Measurements from ENCODE around the gene FOXS1.
"Not testable (repeated sequence)": the region's sequence is repeated elsewhere in the genome, so short reads cannot be mapped to it uniquely, and the experiment has no call there.

Gene FOXS1

DNA sequence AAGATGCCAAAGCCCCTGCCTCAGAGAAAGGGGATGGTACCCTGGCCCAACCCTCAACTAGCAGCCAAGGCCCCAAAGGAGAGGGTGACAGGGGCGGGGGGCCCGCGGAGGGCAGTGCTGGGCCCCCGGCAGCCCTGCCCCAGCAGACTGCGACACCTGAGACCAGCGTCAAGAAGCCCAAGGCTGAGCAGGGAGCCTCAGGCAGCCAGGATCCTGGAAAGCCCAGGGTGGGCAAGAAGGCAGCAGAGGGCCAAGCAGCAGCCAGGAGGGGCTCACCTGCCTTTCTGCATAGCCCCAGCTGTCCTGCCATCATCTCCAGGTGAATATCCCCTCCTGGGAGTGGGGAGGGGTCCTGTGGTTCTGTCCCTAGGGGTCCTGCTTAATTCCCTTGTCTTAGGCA is 25.2 kb downstream of the FOXS1 start:
- TF ChIP-seq, protein P1, sequence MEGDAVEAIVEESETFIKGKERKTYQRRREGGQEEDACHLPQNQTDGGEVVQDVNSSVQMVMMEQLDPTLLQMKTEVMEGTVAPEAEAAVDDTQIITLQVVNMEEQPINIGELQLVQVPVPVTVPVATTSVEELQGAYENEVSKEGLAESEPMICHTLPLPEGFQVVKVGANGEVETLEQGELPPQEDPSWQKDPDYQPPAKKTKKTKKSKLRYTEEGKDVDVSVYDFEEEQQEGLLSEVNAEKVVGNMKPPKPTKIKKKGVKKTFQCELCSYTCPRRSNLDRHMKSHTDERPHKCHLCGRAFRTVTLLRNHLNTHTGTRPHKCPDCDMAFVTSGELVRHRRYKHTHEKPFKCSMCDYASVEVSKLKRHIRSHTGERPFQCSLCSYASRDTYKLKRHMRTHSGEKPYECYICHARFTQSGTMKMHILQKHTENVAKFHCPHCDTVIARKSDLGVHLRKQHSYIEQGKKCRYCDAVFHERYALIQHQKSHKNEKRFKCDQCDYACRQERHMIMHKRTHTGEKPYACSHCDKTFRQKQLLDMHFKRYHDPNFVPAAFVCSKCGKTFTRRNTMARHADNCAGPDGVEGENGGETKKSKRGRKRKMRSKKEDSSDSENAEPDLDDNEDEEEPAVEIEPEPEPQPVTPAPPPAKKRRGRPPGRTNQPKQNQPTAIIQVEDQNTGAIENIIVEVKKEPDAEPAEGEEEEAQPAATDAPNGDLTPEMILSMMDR (IDR thresholded peaks at IDR 0.05; ENCODE audit: low read depth, low read length) = no peak
- no peak overlapping the region for H3K4me3 ChIP-seq (ENCODE audit: low read depth, low read length)

DNA sequence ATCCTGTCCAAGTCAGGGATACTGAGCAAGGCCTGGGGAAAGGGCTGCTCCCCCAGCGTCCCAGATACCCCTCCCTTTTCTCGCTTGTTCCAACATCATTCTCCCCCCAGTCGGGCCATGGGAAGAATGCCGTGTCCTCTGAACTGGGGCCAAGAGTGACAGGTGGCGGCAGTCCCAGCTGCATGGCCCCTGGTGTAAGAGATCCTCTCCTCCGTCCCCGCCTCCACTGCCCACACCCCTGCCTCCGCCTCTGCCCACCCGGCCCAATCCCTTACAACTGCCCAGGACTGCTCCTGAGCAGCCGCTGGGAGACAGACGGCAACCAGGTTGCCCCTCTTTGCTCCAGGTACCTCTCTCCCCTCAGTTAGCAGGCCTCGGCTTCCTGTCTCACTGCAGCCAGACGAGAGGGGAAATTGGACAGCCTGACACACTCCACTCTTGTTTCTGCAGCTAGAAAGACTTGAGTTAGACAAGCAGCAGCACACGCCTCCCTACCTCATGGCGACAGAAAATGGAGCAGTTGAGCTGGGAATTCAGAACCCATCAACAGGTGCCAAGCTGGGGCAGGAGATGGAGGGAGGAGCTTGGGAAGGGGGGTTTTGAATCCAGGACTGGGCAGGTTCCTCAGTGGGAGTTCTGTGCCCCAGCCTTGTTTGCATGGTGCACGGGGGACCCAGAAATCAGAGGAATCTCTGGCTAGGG is 26.2 kb downstream of the FOXS1 start, which contains the start of gene MYLK2:
MYLK2 (plus strand) TSS at position 274 of the 702 bp plus-strand sequence; CDS start at position 499, 225 bp downstream.
- no peak within 1 kb of the TSS for H3K4me3 ChIP-seq (ENCODE audit: low read depth, low read length)
- TF ChIP-seq, protein P1 (IDR thresholded peaks at IDR 0.05; ENCODE audit: low read depth, low read length) = no peak

DNA sequence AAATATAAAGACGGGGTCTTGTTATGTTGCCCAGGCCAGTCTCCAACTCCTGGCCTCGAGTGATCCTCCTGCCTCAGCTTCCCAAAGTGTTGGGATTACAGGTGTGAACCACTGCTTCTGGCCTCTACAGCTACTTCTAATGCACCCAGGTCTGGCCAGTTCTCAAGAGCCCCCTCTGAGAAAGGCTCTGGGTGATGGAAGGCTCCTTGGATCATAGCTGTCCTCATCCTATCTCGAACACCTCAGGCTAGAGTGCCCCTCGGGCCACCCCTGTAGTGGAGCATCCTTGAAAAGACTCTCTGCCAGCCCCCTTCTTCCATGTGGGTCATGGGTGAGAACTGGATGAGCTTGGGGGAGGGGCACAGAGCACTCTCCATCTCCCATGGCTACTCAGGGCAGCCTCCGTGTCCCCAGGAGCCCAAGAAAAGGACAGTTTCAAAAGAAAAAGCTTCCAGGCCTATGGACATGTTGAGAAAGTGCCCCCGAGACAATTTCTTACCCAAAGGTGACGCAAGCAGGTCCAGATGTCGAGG is 27.0 kb downstream of the FOXS1 start:
- TF ChIP-seq, protein P1 (IDR thresholded peaks at IDR 0.05; ENCODE audit: low read depth, low read length) = no peak
- no peak overlapping the region for H3K4me3 ChIP-seq (ENCODE audit: low read depth, low read length)

DNA sequence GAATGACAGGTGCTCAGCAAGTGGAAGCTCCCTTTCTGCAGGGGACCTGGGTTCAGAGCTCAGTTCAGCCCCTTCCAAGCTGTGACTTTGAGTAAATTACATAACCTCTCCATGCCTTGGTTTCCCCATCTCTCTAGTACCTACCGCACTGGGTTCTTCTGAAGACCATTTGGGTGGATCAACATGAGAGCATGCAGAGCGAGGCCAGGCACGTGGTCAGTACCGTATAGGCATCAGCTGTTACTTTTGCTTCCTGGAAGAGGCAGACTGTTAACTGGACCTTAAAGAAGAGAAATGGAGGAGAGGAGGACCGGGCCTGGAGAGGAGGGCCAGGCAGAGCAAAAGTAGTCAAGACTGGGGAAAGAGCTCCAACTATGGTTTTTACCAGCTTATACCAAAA is 27.9 kb downstream of the FOXS1 start:
- TF ChIP-seq, protein P1 (IDR thresholded peaks at IDR 0.05; ENCODE audit: low read depth, low read length) = no peak
- no peak overlapping the region for H3K4me3 ChIP-seq (ENCODE audit: low read depth, low read length)

DNA sequence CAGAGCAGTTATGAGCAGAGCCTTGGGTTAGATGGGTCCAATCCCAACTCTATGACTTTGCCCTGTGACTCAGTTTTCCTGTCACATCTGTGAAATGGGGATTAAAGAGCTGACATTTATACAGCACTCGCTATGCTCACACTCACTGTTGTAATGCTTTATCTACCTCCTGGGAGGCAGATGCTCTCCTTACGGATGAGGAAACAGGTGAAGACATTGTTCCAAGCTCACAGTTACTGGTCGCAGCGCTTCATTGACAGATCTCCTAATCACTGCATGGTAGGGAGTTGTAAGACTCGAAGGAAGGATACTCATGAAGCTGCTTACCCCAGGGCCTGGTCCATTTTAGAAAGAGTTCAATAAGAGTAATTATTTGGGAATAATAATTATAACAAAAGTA is 29.2 kb downstream of the FOXS1 start:
- H3K4me3 ChIP-seq (ENCODE audit: low read depth, low read length) = no peak overlapping the region
- TF ChIP-seq, protein P1 (IDR thresholded peaks at IDR 0.05; ENCODE audit: low read depth, low read length) = no peak

DNA sequence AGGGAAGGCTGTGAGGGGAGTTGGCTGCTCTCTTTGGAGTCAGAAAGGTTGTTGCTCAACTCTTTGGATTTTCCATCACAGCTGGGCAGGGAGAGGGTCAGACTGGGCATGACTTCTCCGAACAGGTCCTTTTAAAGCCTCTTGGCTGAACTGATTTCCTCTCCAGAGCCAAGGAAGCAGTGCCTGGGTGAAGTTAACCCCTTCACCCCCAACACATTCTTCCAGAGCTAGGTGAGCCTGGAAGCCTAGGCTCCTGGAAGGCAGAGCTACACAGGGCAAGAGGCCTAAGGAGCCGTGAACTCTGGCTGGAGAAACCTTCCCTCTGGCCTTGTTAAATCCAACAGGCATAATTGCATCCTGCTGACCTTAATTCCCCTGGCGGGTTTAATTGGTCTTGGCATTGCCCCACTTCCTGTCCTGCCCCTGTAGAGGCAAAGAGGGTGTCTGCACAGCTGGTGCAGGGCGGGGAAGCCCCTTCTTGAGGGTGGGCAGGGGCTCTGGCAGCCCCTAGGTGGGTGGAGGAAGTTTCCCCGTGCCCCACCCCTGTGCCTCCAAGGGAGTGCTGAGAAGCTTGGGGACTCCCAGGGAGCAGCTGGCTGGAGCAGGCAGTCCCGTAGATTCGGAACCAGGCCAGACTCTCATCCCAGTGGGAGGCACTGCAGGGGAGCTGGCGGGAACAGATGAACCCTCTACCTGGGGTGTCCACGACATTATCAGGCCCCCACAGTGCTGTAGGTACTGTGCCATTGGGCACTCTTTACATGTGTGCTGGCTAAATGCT is 29.8 kb downstream of the FOXS1 start:
- TF ChIP-seq, protein P1 (IDR thresholded peaks at IDR 0.05; ENCODE audit: low read depth, low read length) = no peak
- H3K4me3 ChIP-seq (ENCODE audit: low read depth, low read length) = no peak overlapping the region

DNA sequence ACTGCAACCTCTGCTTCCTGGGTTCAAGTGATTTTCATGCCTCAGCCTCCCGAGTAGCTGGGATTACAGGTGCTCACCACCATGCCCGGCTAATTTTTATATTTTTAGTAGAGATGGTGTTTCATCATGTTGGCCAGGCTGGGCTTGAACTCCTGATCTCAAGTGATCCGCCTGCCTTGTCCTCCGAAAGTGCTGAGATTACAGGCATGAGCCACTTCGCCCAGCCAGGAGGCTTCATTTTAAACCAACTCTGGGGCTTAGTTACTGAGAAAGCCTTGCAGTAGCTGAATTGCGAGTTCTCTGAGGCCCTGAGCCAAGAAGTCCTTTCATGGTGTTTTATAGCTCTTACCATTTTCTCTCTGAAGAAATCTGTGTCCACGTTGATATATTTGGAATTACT is 31.3 kb downstream of the FOXS1 start:
- not testable (repeated sequence) for H3K4me3 ChIP-seq (ENCODE audit: low read depth, low read length)
